Measurements from ENCODE around the gene INPP4B.

INPP4B gene

GRCh38 chr4:142378179-142378578 lies 467.9 kb downstream of the INPP4B start:
- Histone ChIP-seq H3K4me3 (ENCODE audit: low read depth in 1 of 2, low read length in 2 of 2) (no peak overlapping the region), H3K4me1 (ENCODE audit: control insufficient read depth in 1 of 2, insufficient read depth in 2 of 2, low read length in 2 of 2) (no peaks in the 10 kb centered on the region), H3K27me3 (ENCODE audit: control insufficient read depth in 1 of 2, insufficient read depth in 2 of 2, low read length in 2 of 2) (no peaks in the 10 kb centered on the region), H3K36me3 (ENCODE audit: control insufficient read depth in 1 of 2, insufficient read depth in 2 of 2, low read length in 2 of 2) (no peaks in the 10 kb centered on the region), H3K9ac (ENCODE audit: low read depth in 1 of 2, low read length in 2 of 2) (no peak overlapping the region), H3K9me3 (ENCODE audit: control insufficient read depth in 1 of 2, low read length in 2 of 2) (no peaks in the 10 kb centered on the region), H3K27ac (ENCODE audit: low read depth, low read length) (no peak overlapping the region)

- Histone ChIP-seq H3K9me3 (ENCODE audit: control insufficient read depth in 1 of 2, low read length in 2 of 2) (no peaks in the 10 kb centered on the region), H3K36me3 (ENCODE audit: control insufficient read depth in 1 of 2, insufficient read depth in 2 of 2, low read length in 2 of 2) (no peaks in the 10 kb centered on the region), H3K4me3 (ENCODE audit: low read depth in 1 of 2, low read length in 2 of 2) (no peak overlapping the region), H3K27ac (ENCODE audit: low read depth, low read length) (no peak overlapping the region), H3K27me3 (ENCODE audit: control insufficient read depth in 1 of 2, insufficient read depth in 2 of 2, low read length in 2 of 2) (no peaks in the 10 kb centered on the region), H3K9ac (ENCODE audit: low read depth in 1 of 2, low read length in 2 of 2) (no peak overlapping the region), H3K4me1 (ENCODE audit: control insufficient read depth in 1 of 2, insufficient read depth in 2 of 2, low read length in 2 of 2) (no peaks in the 10 kb centered on the region)
Measured at GRCh38 chr4:142377342-142378091, 468.6 kb downstream of the INPP4B start.

DNA sequence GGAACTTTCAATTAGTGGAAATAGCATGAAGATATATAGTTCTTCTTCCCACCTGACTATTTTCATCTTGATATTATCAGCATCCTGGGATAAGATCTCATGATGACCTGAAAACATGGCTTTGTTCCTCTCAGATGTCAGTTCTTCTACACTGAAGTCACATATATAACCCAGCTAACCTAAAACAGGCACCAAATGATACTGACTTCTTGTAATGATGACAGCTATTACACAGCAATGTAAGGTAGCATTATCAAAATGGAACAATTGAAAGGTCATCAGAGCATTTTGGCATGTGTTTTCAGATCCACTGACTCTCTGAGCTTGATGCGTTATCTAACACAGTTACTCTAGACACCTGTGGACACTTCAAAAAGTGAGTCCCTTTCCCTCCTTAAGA lies 469.9 kb downstream of the INPP4B start:
- no peaks in the 10 kb centered on the region for H3K4me1 ChIP-seq (ENCODE audit: control insufficient read depth in 1 of 2, insufficient read depth in 2 of 2, low read length in 2 of 2)
- H3K9me3 ChIP-seq (ENCODE audit: control insufficient read depth in 1 of 2, low read length in 2 of 2) = no peaks in the 10 kb centered on the region
- H3K36me3 ChIP-seq (ENCODE audit: control insufficient read depth in 1 of 2, insufficient read depth in 2 of 2, low read length in 2 of 2) = no peaks in the 10 kb centered on the region
- no peak overlapping the region for H3K9ac ChIP-seq (ENCODE audit: low read depth in 1 of 2, low read length in 2 of 2)
- H3K27me3 ChIP-seq (ENCODE audit: control insufficient read depth in 1 of 2, insufficient read depth in 2 of 2, low read length in 2 of 2) = no peaks in the 10 kb centered on the region
- no peak overlapping the region for H3K27ac ChIP-seq (ENCODE audit: low read depth, low read length)
- no peak overlapping the region for H3K4me3 ChIP-seq (ENCODE audit: low read depth in 1 of 2, low read length in 2 of 2)

- H3K9ac ChIP-seq (ENCODE audit: low read depth in 1 of 2, low read length in 2 of 2) = no peak overlapping the region
- no peaks in the 10 kb centered on the region for H3K27me3 ChIP-seq (ENCODE audit: control insufficient read depth in 1 of 2, insufficient read depth in 2 of 2, low read length in 2 of 2)
- peaks cover 0 to 3% of the 10 kb centered on the region in 2 donors for H3K9me3 ChIP-seq (ENCODE audit: control insufficient read depth in 1 of 2, low read length in 2 of 2)
- H3K36me3 ChIP-seq (ENCODE audit: control insufficient read depth in 1 of 2, insufficient read depth in 2 of 2, low read length in 2 of 2) = no peaks in the 10 kb centered on the region
- H3K27ac ChIP-seq (ENCODE audit: low read depth, low read length) = no peak overlapping the region
- no peaks in the 10 kb centered on the region for H3K4me1 ChIP-seq (ENCODE audit: control insufficient read depth in 1 of 2, insufficient read depth in 2 of 2, low read length in 2 of 2)
- H3K4me3 ChIP-seq (ENCODE audit: low read depth in 1 of 2, low read length in 2 of 2) = no peak overlapping the region
Measured at GRCh38 chr4:142373610-142374009, 472.5 kb downstream of the INPP4B start.

- no peaks in the 10 kb centered on the region for H3K27me3 ChIP-seq (ENCODE audit: control insufficient read depth in 1 of 2, insufficient read depth in 2 of 2, low read length in 2 of 2)
- no peak overlapping the region for H3K27ac ChIP-seq (ENCODE audit: low read depth, low read length)
- no peak overlapping the region for H3K4me3 ChIP-seq (ENCODE audit: low read depth in 1 of 2, low read length in 2 of 2)
- H3K36me3 ChIP-seq (ENCODE audit: control insufficient read depth in 1 of 2, insufficient read depth in 2 of 2, low read length in 2 of 2) = no peaks in the 10 kb centered on the region
- H3K4me1 ChIP-seq (ENCODE audit: control insufficient read depth in 1 of 2, insufficient read depth in 2 of 2, low read length in 2 of 2) = no peaks in the 10 kb centered on the region
- no peak overlapping the region for H3K9ac ChIP-seq (ENCODE audit: low read depth in 1 of 2, low read length in 2 of 2)
- peaks cover 0 to 3% of the 10 kb centered on the region in 2 donors for H3K9me3 ChIP-seq (ENCODE audit: control insufficient read depth in 1 of 2, low read length in 2 of 2)
Measured at GRCh38 chr4:142372530-142373260, 473.4 kb downstream of the INPP4B start.

DNA sequence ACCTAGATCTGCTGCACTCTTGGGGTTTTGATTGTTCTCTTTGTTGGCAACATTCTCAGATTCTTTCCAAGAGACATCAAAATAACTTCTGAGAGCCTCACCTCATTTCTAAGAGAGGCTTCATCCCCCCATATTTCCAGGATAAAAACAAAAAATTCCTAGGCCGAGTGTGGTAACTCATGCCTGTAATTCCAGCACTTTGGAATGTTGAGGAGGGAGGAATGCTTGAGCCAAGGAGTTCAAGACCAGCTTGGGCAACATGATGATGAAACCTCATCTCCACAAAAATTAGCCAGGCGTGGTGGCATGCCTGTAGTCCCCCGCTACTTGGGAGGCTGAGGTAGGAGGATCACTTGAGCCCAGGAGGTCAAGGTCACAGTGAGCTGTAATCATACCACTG lies 477.0 kb downstream of the INPP4B start:
- Histone ChIP-seq H3K9me3 (ENCODE audit: control insufficient read depth in 1 of 2, low read length in 2 of 2) (peaks cover 0 to 3% of the 10 kb centered on the region in 2 donors), H3K27me3 (ENCODE audit: control insufficient read depth in 1 of 2, insufficient read depth in 2 of 2, low read length in 2 of 2) (no peaks in the 10 kb centered on the region), H3K27ac (ENCODE audit: low read depth, low read length) (no peak overlapping the region), H3K9ac (ENCODE audit: low read depth in 1 of 2, low read length in 2 of 2) (no peak overlapping the region), H3K36me3 (ENCODE audit: control insufficient read depth in 1 of 2, insufficient read depth in 2 of 2, low read length in 2 of 2) (no peaks in the 10 kb centered on the region), H3K4me1 (ENCODE audit: control insufficient read depth in 1 of 2, insufficient read depth in 2 of 2, low read length in 2 of 2) (peaks cover 0 to 4% of the 10 kb centered on the region in 2 donors), H3K4me3 (ENCODE audit: low read depth in 1 of 2, low read length in 2 of 2) (no peak overlapping the region)

GRCh38 chr4:142367418-142368180 lies 478.5 kb downstream of the INPP4B start:
- H3K4me3 ChIP-seq (ENCODE audit: low read depth in 1 of 2, low read length in 2 of 2) = no peak overlapping the region
- H3K36me3 ChIP-seq (ENCODE audit: control insufficient read depth in 1 of 2, insufficient read depth in 2 of 2, low read length in 2 of 2) = no peaks in the 10 kb centered on the region
- no peaks in the 10 kb centered on the region for H3K27me3 ChIP-seq (ENCODE audit: control insufficient read depth in 1 of 2, insufficient read depth in 2 of 2, low read length in 2 of 2)
- peaks cover 0 to 4% of the 10 kb centered on the region in 2 donors for H3K4me1 ChIP-seq (ENCODE audit: control insufficient read depth in 1 of 2, insufficient read depth in 2 of 2, low read length in 2 of 2)
- H3K9ac ChIP-seq (ENCODE audit: low read depth in 1 of 2, low read length in 2 of 2) = no peak overlapping the region
- H3K27ac ChIP-seq (ENCODE audit: low read depth, low read length) = no peak overlapping the region
- peaks cover 0 to 3% of the 10 kb centered on the region in 2 donors for H3K9me3 ChIP-seq (ENCODE audit: control insufficient read depth in 1 of 2, low read length in 2 of 2)

DNA sequence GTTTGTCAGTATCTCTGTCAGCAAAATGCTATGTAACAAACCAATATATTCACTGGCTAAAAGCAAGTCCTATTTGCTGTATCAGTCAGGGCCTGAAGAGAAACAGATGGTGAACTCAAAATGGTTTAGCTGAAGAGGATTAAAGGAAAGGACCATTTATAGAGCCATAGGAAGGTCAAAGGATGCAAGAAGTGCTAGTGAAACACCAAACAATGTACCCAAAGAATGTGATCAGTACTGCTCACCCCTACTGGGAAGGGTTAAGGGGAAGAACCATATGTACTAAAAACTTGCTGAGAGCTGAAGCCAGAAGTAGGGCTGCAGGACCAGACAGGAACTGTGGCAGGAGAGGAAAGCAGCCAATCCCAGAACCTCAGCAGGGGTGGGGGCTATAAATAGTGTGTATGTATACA lies 479.3 kb downstream of the INPP4B start:
- no peaks in the 10 kb centered on the region for H3K27me3 ChIP-seq (ENCODE audit: control insufficient read depth in 1 of 2, insufficient read depth in 2 of 2, low read length in 2 of 2)
- no peak overlapping the region for H3K9ac ChIP-seq (ENCODE audit: low read depth in 1 of 2, low read length in 2 of 2)
- peaks cover 0 to 4% of the 10 kb centered on the region in 2 donors for H3K4me1 ChIP-seq (ENCODE audit: control insufficient read depth in 1 of 2, insufficient read depth in 2 of 2, low read length in 2 of 2)
- no peaks in the 10 kb centered on the region for H3K36me3 ChIP-seq (ENCODE audit: control insufficient read depth in 1 of 2, insufficient read depth in 2 of 2, low read length in 2 of 2)
- H3K27ac ChIP-seq (ENCODE audit: low read depth, low read length) = no peak overlapping the region
- no peak overlapping the region for H3K4me3 ChIP-seq (ENCODE audit: low read depth in 1 of 2, low read length in 2 of 2)
- H3K9me3 ChIP-seq (ENCODE audit: control insufficient read depth in 1 of 2, low read length in 2 of 2) = peaks cover 0 to 3% of the 10 kb centered on the region in 2 donors

DNA sequence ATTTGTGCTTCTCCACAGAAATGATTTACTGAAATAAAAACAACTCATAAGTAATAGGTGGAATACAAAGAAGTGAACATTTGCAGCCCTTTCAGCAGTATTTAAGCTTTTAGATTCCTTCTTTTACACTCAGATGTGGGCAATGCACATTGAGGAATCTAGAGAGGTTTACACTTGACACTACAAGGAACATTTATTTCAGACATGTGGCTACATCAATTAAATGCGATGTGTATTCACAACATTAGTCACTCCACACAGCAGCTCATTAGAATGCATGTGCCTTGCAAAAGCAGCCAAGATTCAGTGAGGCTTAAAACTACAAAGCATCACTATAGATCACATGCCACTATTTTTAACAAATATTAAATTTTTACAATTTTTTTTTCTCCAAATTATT lies 480.7 kb downstream of the INPP4B start:
- H3K9ac ChIP-seq (ENCODE audit: low read depth in 1 of 2, low read length in 2 of 2) = no peak overlapping the region
- H3K27ac ChIP-seq (ENCODE audit: low read depth, low read length) = no peak overlapping the region
- H3K27me3 ChIP-seq (ENCODE audit: control insufficient read depth in 1 of 2, insufficient read depth in 2 of 2, low read length in 2 of 2) = no peaks in the 10 kb centered on the region
- no peak overlapping the region for H3K4me3 ChIP-seq (ENCODE audit: low read depth in 1 of 2, low read length in 2 of 2)
- H3K4me1 ChIP-seq (ENCODE audit: control insufficient read depth in 1 of 2, insufficient read depth in 2 of 2, low read length in 2 of 2) = peaks cover 0 to 4% of the 10 kb centered on the region in 2 donors
- H3K9me3 ChIP-seq (ENCODE audit: control insufficient read depth in 1 of 2, low read length in 2 of 2) = no peaks in the 10 kb centered on the region
- no peaks in the 10 kb centered on the region for H3K36me3 ChIP-seq (ENCODE audit: control insufficient read depth in 1 of 2, insufficient read depth in 2 of 2, low read length in 2 of 2)

GRCh38 chr4:142363686-142364085 lies 482.4 kb downstream of the INPP4B start:
- H3K4me1 ChIP-seq (ENCODE audit: control insufficient read depth in 1 of 2, insufficient read depth in 2 of 2, low read length in 2 of 2) = peaks cover 0 to 4% of the 10 kb centered on the region in 2 donors
- no peak overlapping the region for H3K27ac ChIP-seq (ENCODE audit: low read depth, low read length)
- no peak overlapping the region for H3K9ac ChIP-seq (ENCODE audit: low read depth in 1 of 2, low read length in 2 of 2)
- H3K36me3 ChIP-seq (ENCODE audit: control insufficient read depth in 1 of 2, insufficient read depth in 2 of 2, low read length in 2 of 2) = no peaks in the 10 kb centered on the region
- H3K4me3 ChIP-seq (ENCODE audit: low read depth in 1 of 2, low read length in 2 of 2) = no peak overlapping the region
- no peaks in the 10 kb centered on the region for H3K9me3 ChIP-seq (ENCODE audit: control insufficient read depth in 1 of 2, low read length in 2 of 2)
- no peaks in the 10 kb centered on the region for H3K27me3 ChIP-seq (ENCODE audit: control insufficient read depth in 1 of 2, insufficient read depth in 2 of 2, low read length in 2 of 2)

All from duodenal mucosa (tissue), 2 donors.